Uterus (tissue), 4 donors: ENCODE data around the gene CAPN7. TPM values are rescaled to one million over a fixed set of nuclear protein-coding genes. Genes with fewer than 3 reads are reported as not detected.

Experiments used
- DNase-seq, 2 donors: peaks; one replicate each; pipeline ENCODE4 v3.0.0-alpha.2; 2019 to 2020
- H3K27ac ChIP-seq, 2 donors: fragments of 200-600 bp; sonication (generic); 1 replicate in 1 of 2; 2 replicates in 1 of 2; pipeline ENCODE4 v1.5.1; 2016 to 2018
- H3K27me3 ChIP-seq, 2 donors: fragments of 200-600 bp; sonication (generic); one replicate each; pipeline ENCODE4 v1.5.1; 2018 to 2019; ENCODE audit warnings: control low read depth in 1 of 2
- H3K36me3 ChIP-seq, 2 donors: fragments of 200-600 bp; sonication (generic); one replicate each; pipeline ENCODE4 v1.5.1; 2019; ENCODE audit warnings: control low read depth in 1 of 2
- H3K4me1 ChIP-seq, 2 donors: fragments of 200-600 bp; sonication (generic); one replicate each; pipeline ENCODE4 v1.5.1; 2018 to 2019; ENCODE audit warnings: control low read depth in 1 of 2
- H3K4me3 ChIP-seq, 2 donors: fragments of 200-600 bp; sonication (generic); 1 replicate in 1 of 2; 2 replicates in 1 of 2; pipeline ENCODE4 v1.5.1; 2018 to 2019; ENCODE audit warnings: mild to moderate bottlenecking in 1 of 2
- H3K9me3 ChIP-seq, 2 donors: fragments of 200-600 bp; sonication (generic); one replicate each; pipeline ENCODE4 v1.5.1; 2019; ENCODE audit warnings: control low read depth in 1 of 2
- CTCF ChIP-seq, 4 experiments: fragments of 200-600 bp in 2 of 4; fragments of 450-650 bp in 2 of 4; sonication (generic) in 2 of 4; IDR thresholded peaks; one replicate each; pipeline ENCODE4 v1.5.1; 2016 to 2019; ENCODE audit warnings: antibody characterized with exemption in 4 of 4, mild to moderate bottlenecking in 2 of 4, moderate library complexity in 1 of 4
- POLR2A ChIP-seq, 2 donors: fragments of 450-650 bp; IDR thresholded peaks; one replicate each; pipeline ENCODE4 v1.6.1; 2016; ENCODE audit warnings: antibody characterized with exemption in 2 of 2, mild to moderate bottlenecking in 1 of 2, moderate library complexity in 1 of 2
- intact Hi-C: fragments of 100-400 bp; cut with DNase I; formaldehyde crosslinking; loops from one replicate; pipeline ENCODE4 v1.15.1; 2023; ENCODE audit warnings: low total_unique reads
- total RNA-seq, 4 donors: library from RNA; depleted of rRNA in 3 of 4; stranded (reverse); fragments of >200 nt in 3 of 4; gene quantifications; one replicate each; pipeline versions ENCODE4 v1.1.0 to v1.2.4, GENCODE V29; 2014 to 2023
- donor health status: DM: yes; HTN: yes; CAD: no.

The CAPN7 gene
- total RNA-seq, 4 donors from 2014 or later = 39.2 to 89.0 (median 79.8) TPM

GRCh38 chr3:15258720-15259119, 52.7 kb downstream of the CAPN7 start:
- peaks cover 0 to 2% of the 10 kb centered on the region in 2 donors for H3K4me1 ChIP-seq
- intact Hi-C loops = no loop called here
- no peaks in the 10 kb centered on the region for H3K9me3 ChIP-seq
- H3K4me3 ChIP-seq = no peak overlapping the region
- TF ChIP-seq CTCF (IDR thresholded peaks at IDR 0.05) = no peak
- no peak for TF ChIP-seq POLR2A (IDR thresholded peaks at IDR 0.05)
- no peaks in the 10 kb centered on the region for H3K27me3 ChIP-seq
- no peak overlapping the region for H3K27ac ChIP-seq
- no peaks in the 10 kb centered on the region for H3K36me3 ChIP-seq
- DNase-seq = no peak

- intact Hi-C loops = no loop called here
- Histone ChIP-seq H3K27ac (peak overlapping the region in 1 of 2 donors; percentile 0), H3K36me3 (no peaks in the 10 kb centered on the region), H3K4me3 (no peak overlapping the region), H3K4me1 (peaks cover 0 to 9% of the 10 kb centered on the region in 2 donors), H3K9me3 (no peaks in the 10 kb centered on the region), H3K27me3 (no peaks in the 10 kb centered on the region)
- TF ChIP-seq POLR2A (IDR thresholded peaks at IDR 0.05) (no peak), CTCF (IDR thresholded peaks at IDR 0.05) (no peak)
- no peak for DNase-seq
These were observed 54.5 kb downstream of the CAPN7 start for GRCh38 chr3:15260531-15260930.

GRCh38 chr3:15261274-15261673, 55.2 kb downstream of the CAPN7 start:
- H3K9me3 ChIP-seq = no peaks in the 10 kb centered on the region
- H3K4me1 ChIP-seq = peaks cover 0 to 9% of the 10 kb centered on the region in 2 donors
- intact Hi-C loops = no loop called here
- TF ChIP-seq POLR2A (IDR thresholded peaks at IDR 0.05) (no peak), CTCF (IDR thresholded peaks at IDR 0.05) (no peak)
- DNase-seq = no peak
- H3K36me3 ChIP-seq = no peaks in the 10 kb centered on the region
- no peak overlapping the region for H3K4me3 ChIP-seq
- H3K27ac ChIP-seq = no peak overlapping the region
- H3K27me3 ChIP-seq = no peaks in the 10 kb centered on the region

- H3K27ac ChIP-seq = peak overlapping the region; percentile 29 to 98
- H3K27me3 ChIP-seq = no peaks in the 10 kb centered on the region
- H3K9me3 ChIP-seq = no peaks in the 10 kb centered on the region
- no peaks in the 10 kb centered on the region for H3K36me3 ChIP-seq
- intact Hi-C loops = no loop called here
- no peak for TF ChIP-seq CTCF (IDR thresholded peaks at IDR 0.05)
- H3K4me3 ChIP-seq = no peak overlapping the region
- peaks cover 0 to 9% of the 10 kb centered on the region in 2 donors for H3K4me1 ChIP-seq
- no peak for DNase-seq
These were observed 56.0 kb downstream of the CAPN7 start for GRCh38 chr3:15262021-15262420.

- Histone ChIP-seq H3K27me3 (no peaks in the 10 kb centered on the region), H3K4me1 (peaks cover 0 to 9% of the 10 kb centered on the region in 2 donors), H3K27ac (peak overlapping the region; percentile 63 to 98), H3K36me3 (no peaks in the 10 kb centered on the region), H3K4me3 (no peak overlapping the region), H3K9me3 (no peaks in the 10 kb centered on the region)
- DNase-seq = no peak
- intact Hi-C loops = no loop called here
- TF ChIP-seq POLR2A (IDR thresholded peaks at IDR 0.05) (no peak), CTCF (IDR thresholded peaks at IDR 0.05) (no peak)
These were observed 57.1 kb downstream of the CAPN7 start for GRCh38 chr3:15263120-15263519.
